HCT116 (cell line): ENCODE measurements around the gene ERVFRD-1. TPM values are rescaled to one million over a fixed set of nuclear protein-coding genes. Genes with fewer than 3 reads are reported as not detected.

Source experiments
- ATAC-seq: fragments of 200-7000 bp; cut with Tn5 transposase; 2 replicates; pipeline ENCODE4 v1.9.1; 2020; ENCODE audit warnings: mild to moderate bottlenecking, moderate library complexity
- BruUV-seq: library from RNA; stranded (reverse); fragments of 400-500 nt; replicated peaks from 2 replicates; lab custom pipeline; 2021; lab: Mats Ljungman, UMichigan
- CTCF ChIA-PET: fragments of 300-600 bp; sonication (Branson Sonifier 250); formaldehyde crosslinking; loops from one replicate; lab custom pipeline; 2021; ENCODE audit warnings: antibody characterized with exemption; lab: Charles Lee
- POLR2A ChIA-PET: fragments of 300-600, 350-600 bp; sonication (Branson Sonifier 250); formaldehyde crosslinking; loops from one replicate; lab custom pipeline; 2021; ENCODE audit warnings: antibody characterized with exemption; lab: Charles Lee
- RAD21 ChIA-PET, 2 experiments: fragments of 300-600 bp; sonication (Branson Sonifier 250); formaldehyde crosslinking; loops; one replicate each; lab custom pipeline; 2023; ENCODE audit warnings: low total read pairs in 2 of 2; ENCODE audit not compliant: uncharacterized antibody in 2 of 2, unreplicated experiment in 2 of 2, low non-redundant PET in 1 of 2; lab: Charles Lee
- DNase-seq: peaks from one replicate; pipeline ENCODE4 v3.0.0-alpha.2; 2010; ENCODE audit warnings: low read depth, low spot score
- H2AFZ ChIP-seq: fragments of 200-600 bp; shearing (Covaris generic), sonication (generic); 2 replicates; pipeline ENCODE4 v1.6.1; 2017; ENCODE audit warnings: low read depth, mixed run types, mixed read lengths, antibody characterized with exemption, low read length; ENCODE audit not compliant: poor library complexity, severe bottlenecking
- H3K27ac ChIP-seq: 2 replicates; pipeline ENCODE4 v1.5.1; 2012; ENCODE audit warnings: low read depth, low read length
- H3K27me3 ChIP-seq: fragments of 200-600 bp; sonication (generic); 2 replicates; pipeline ENCODE4 v1.6.1; 2016; ENCODE audit warnings: mixed run types, low read length, mixed read lengths; ENCODE audit not compliant: insufficient read depth
- H3K36me3 ChIP-seq, 2 experiments: fragments of 200-500 bp in 1 of 2; fragments of 200-600 bp in 1 of 2; sonication (Bioruptor generic) in 1 of 2; sonication (generic) in 1 of 2; 2 replicates each; pipeline versions ENCODE4 v1.5.1 to v1.6.1; 2014 to 2016; ENCODE audit warnings: low read length in 2 of 2, inconsistent platforms in 1 of 2, mixed read lengths in 1 of 2, mixed run types in 1 of 2; ENCODE audit not compliant: insufficient read depth in 2 of 2, control insufficient read depth in 1 of 2
- H3K4me1 ChIP-seq, 2 experiments: fragments of 200-600 bp in 1 of 2; sonication (generic) in 1 of 2; 2 replicates each; pipeline versions ENCODE4 v1.5.1 to v1.6.1; 2012 to 2017; ENCODE audit warnings: low read length in 2 of 2, inconsistent platforms in 1 of 2, mild to moderate bottlenecking in 1 of 2, mixed read lengths in 1 of 2, mixed run types in 1 of 2, moderate library complexity in 1 of 2; ENCODE audit not compliant: insufficient read depth in 2 of 2, control insufficient read depth in 1 of 2
- H3K4me2 ChIP-seq: fragments of 200-600 bp; sonication (generic); 2 replicates; pipeline ENCODE4 v1.6.1; 2017; ENCODE audit warnings: mixed run types, low read length, mixed read lengths
- H3K4me3 ChIP-seq, 2 experiments: fragments of 200-600 bp in 1 of 2; sonication (generic) in 1 of 2; replicated peaks in 1 of 2; 2 replicates each; pipeline ENCODE4 v1.5.1; 2011 to 2016; ENCODE audit warnings: low read length in 2 of 2, control low read depth in 1 of 2, low read depth in 1 of 2, mild to moderate bottlenecking in 1 of 2, mixed read lengths in 1 of 2, mixed run types in 1 of 2
- H3K79me2 ChIP-seq: fragments of 200-600 bp; sonication (generic); 2 replicates; pipeline ENCODE4 v1.6.1; 2017; ENCODE audit warnings: mild to moderate bottlenecking, mixed run types, low read length, moderate library complexity, mixed read lengths; ENCODE audit not compliant: insufficient read depth
- H3K9ac ChIP-seq: fragments of 200-600 bp; sonication (generic); 2 replicates; pipeline ENCODE4 v1.6.1; 2016; ENCODE audit warnings: low read length, mixed read lengths
- H3K9me2 ChIP-seq: fragments of 200-600 bp; sonication (generic), shearing (Covaris generic); 2 replicates; pipeline ENCODE4 v1.6.1; 2017; ENCODE audit warnings: mixed run types, mild to moderate bottlenecking, moderate library complexity; ENCODE audit not compliant: insufficient read depth
- H3K9me3 ChIP-seq, 2 experiments: fragments of 200-500 bp in 1 of 2; fragments of 200-600 bp in 1 of 2; sonication (Bioruptor generic) in 1 of 2; sonication (generic) in 1 of 2; 2 replicates each; pipeline ENCODE4 v1.6.1; 2014 to 2017; ENCODE audit warnings: low read length in 2 of 2, mixed read lengths in 2 of 2, inconsistent platforms in 1 of 2, low read depth in 1 of 2, mild to moderate bottlenecking in 1 of 2, mixed run types in 1 of 2, moderate library complexity in 1 of 2; ENCODE audit not compliant: control insufficient read depth in 1 of 2, insufficient read depth in 1 of 2
- H4K20me1 ChIP-seq: fragments of 200-600 bp; sonication (generic), shearing (Covaris generic); 2 replicates; pipeline ENCODE4 v1.6.1; 2017; ENCODE audit warnings: mixed run types, mild to moderate bottlenecking, moderate library complexity; ENCODE audit not compliant: insufficient read depth
- ATF3 ChIP-seq: IDR thresholded peaks from 2 replicates; pipeline ENCODE4 v1.6.1; 2012
- EZH2phosphoT487 ChIP-seq: fragments of 200-600 bp; IDR thresholded peaks from 2 replicates; pipeline ENCODE4 v1.6.1; 2018; ENCODE audit warnings: antibody characterized with exemption, borderline replicate concordance
- JUND ChIP-seq: IDR thresholded peaks from 2 replicates; pipeline ENCODE4 v1.6.1; 2012
- POLR2AphosphoS5 ChIP-seq: IDR thresholded peaks from 2 replicates; pipeline ENCODE4 v1.6.1; 2011; ENCODE audit warnings: mild to moderate bottlenecking, low read depth, low read length, moderate library complexity
- YY1 ChIP-seq: IDR thresholded peaks from 2 replicates; pipeline ENCODE4 v1.6.1; 2011; ENCODE audit warnings: low read length, low read depth, moderate library complexity, mild to moderate bottlenecking; ENCODE audit not compliant: insufficient replicate concordance; ENCODE audit errors: extremely low read depth
- ZBTB33 ChIP-seq: IDR thresholded peaks from 2 replicates; pipeline ENCODE4 v1.6.1; 2011; ENCODE audit warnings: mild to moderate bottlenecking, low read length, moderate library complexity; ENCODE audit not compliant: insufficient replicate concordance; ENCODE audit errors: extremely low read depth
- ZFX ChIP-seq: fragments of 450-650 bp; IDR thresholded peaks from 2 replicates; pipeline ENCODE4 v1.6.1; 2017
- intact Hi-C: fragments of 100-400 bp; cut with micrococcal nuclease; formaldehyde crosslinking; loops from 2 replicates; pipeline ENCODE4 v1.10.0; 2022
- total RNA-seq: library from RNA; stranded (reverse); gene quantifications from one replicate; pipeline ENCODE4 v1.2.1, GENCODE V29; 2021; ENCODE audit not compliant: unreplicated experiment

Gene ERVFRD-1
- total RNA-seq, 1 experiment from 2014 or later = not detected

GRCh38 chr6:11062715-11063114 lies 48.8 kb downstream of the ERVFRD-1 start:
- POLR2A ChIA-PET = no interaction called here
- no TSS peak for BruUV-seq

More at GRCh38 chr6:11062715-11063114, 48.8 kb downstream of the ERVFRD-1 start:
- intact Hi-C loops = no loop called here
- Histone ChIP-seq H3K27ac (no peak overlapping the region), H3K4me2 (no peak overlapping the region), H3K36me3 (no peaks in the 10 kb centered on the region), H3K9me3 (no peaks in the 10 kb centered on the region), H3K79me2 (no peaks in the 10 kb centered on the region), H3K9me2 (no peaks in the 10 kb centered on the region), H3K4me3 (no peak overlapping the region), H4K20me1 (no peaks in the 10 kb centered on the region), H3K4me1 (no peaks in the 10 kb centered on the region), H2AFZ (no peak overlapping the region), H3K27me3 (no peaks in the 10 kb centered on the region), H3K9ac (no peak overlapping the region)
- ATAC-seq (no peak), DNase-seq (no peak)
- ChIA-PET CTCF (interaction anchor here (1.2 kb wide), 1 partner anchor 108 kb away, joined by 4 read pairs; no protein-coding TSS in a partner anchor), RAD21 (no interaction called here)
- TF ChIP-seq JUND (no peak), ATF3 (no peak), POLR2AphosphoS5 (no peak), ZBTB33 (no peak), ZFX (no peak), EZH2phosphoT487 (no peak), YY1 (no peak)
